ENCODE results near the gene CREB3L2.

- TF ChIP-seq CTCF (conservative IDR thresholded peaks at IDR 0.05; ENCODE audit: low read depth, low read length) (no peak), POLR2A (IDR thresholded peaks at IDR 0.05; ENCODE audit: low read depth, low read length) (no peak), RAD21 (IDR thresholded peaks at IDR 0.05; ENCODE audit: low read length) (no peak), CEBPB (IDR thresholded peaks at IDR 0.05; ENCODE audit: low read depth, low read length) (no peak), BHLHE40 (IDR thresholded peaks at IDR 0.05; ENCODE audit: low read depth, low read length) (no peak), RFX5 (IDR thresholded peaks at IDR 0.05; ENCODE audit: low read depth, low read length) (no peak)
Observed at GRCh38 chr7:137989094-137989493, 12.8 kb downstream of the CREB3L2 start.
